GM19463 (cell line): ENCODE data around the gene KMT2E.

Experiments used
- ATAC-seq: cut with Tn5 transposase; IDR thresholded peaks from one replicate; pipeline ENCODE4 v1.9.1; 2021; ENCODE audit warnings: mild to moderate bottlenecking, moderate library complexity; ENCODE audit not compliant: unreplicated experiment

The KMT2E gene

DNA sequence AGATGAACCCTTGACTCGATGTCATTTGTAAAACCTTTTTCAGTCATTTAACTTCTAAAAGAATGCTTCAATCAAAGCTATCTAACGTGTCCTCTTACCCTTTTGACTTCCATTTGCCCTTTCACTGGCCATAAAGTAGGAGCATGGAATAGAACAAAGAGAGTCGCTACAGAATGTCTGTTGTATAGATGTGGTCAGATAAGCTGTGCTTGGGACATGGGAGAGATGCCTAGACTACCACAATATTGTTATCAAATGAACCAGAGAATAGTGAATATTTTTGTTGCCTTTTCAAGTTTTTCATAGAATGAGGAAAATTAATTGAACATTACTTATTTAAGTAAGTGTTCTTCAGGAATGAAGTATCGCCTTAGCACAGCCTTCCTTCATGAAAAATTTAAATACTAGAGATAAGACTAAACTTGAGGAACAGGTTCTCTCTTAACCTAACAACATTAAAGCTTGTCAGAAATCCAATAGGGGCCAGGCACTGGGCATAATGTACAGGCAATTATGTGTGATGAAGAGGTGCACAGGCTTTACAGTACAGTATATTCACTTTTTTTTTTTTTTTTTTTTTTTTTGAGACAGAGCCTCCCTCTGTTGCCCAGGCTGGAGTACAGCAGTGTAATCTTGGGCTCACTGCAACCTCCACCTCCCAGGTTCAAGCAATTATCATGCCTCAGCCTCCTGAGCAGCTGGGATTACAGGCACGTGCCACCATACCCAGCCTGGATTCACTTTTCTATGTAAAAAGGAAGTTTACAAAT, 7.5 kb upstream of the KMT2E start:
- ATAC-seq: no peak

DNA sequence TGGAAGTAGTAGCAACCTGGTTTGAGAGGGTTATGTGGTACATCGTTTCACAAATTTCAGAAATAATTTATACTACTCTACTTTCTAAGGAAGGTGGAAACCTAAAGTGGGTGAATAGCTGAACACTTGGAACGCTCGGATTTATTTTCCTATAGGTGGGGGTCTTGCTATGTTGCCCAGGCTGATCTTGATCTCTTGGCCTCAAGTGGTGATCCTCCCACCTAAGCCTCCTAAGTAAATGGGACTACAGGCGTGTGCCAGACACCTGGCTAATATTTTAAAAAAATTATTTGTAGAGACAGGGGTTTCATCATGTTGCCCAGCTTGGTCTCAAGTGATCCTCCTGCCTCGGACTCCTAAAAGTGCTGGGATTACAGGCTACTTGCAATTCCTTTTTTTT, 6.7 kb upstream of the KMT2E start:
- no peak for ATAC-seq

DNA sequence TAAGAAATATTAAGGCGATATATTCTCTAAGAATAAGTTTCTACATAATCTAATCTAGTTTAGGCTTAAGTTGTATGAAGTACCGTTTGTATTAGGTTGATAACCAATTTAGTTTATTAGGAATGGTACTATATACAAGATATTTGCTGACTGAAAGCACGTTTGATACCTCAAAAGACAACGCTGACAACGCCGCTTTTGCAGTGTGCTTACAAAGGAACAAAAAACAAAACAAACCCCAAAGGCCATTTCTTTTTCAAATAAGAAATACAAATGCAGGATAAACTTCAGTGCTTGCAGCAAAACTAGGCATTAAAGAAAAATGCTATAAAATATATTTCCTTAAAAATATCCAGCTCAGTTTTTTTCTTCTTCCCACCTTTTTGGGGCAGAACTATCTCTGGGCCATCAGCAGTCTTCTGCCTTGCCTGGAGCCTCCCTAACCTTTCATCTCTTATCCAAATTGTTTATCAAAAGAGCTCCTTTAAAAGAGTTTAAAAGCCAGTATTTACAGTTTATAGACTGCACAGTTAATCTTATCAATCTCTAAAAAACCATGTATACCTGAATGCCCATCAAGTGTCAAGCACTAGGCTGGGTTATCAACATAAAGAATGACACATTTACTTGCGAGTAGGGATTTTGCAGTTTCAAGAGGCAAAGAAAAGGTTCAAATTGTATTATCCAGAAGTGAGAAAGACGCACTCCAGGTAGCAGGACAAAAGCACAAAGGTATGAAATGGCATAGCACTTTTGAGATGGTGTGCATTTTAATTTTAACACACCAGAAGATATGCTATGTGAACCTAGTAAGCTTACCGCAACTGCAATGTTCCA, 4.1 kb upstream of the KMT2E start:
- ATAC-seq: no peak

DNA sequence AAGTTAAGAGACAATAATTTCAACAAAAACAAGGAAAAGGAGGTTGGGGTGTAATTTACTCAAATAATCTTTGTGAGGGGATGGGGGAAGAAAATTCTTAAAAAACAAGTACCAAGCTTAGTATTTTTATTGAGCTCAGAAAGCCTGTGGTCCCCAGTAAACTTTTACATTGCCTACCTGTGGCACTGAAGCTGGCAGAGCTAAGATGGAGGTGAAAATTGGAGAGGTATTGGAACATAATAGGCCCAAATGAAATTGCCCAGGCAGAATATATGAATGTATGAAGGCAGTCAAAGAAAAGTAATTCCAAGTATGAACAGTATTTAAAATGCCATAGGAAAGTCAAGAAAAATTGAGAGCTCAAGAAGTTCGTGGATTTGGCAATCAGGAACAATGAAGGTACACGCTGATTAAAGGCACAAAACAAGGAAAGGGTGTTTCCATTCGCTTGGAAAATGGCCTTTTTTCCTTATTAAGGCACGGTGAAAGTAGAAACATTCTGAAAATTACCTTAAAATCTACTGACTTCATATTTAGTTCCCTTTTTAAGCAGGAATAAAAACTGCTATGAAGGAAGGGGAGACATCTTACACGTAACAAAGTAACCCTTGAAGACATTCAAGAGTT, 3.4 kb upstream of the KMT2E start:
- ATAC-seq: no peak

DNA sequence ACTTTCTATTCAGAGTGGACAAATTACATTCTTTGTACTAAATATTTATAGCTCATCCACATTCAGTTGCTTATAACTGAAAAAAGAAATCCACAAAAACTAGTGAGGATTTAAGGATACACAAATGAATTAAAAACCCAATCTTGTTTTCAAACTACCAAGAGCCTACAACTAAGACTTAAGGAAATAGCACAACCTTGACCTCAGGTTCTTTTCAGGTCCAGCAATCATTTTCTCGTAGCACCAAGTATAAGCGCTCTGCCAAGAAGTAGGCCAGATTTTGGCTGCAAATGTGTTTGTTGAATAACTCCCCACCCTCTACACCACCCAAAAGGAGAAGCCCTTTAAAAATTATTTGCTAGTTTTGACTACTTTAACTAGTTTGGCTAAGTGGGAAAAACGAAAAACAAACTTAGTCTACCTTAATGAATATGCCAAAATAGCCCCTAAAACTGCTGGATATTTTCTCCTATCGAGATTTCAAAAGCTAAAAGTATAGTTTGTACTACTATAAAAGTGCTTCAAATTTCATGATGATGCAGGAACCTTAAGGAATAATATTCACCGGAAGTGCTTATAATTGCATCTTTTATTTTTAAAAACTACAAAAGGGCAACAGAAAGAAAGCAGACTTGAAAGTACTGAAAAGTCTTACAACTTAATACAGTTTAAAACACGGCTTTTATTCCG, 2.7 kb upstream of the KMT2E start:
- ATAC-seq: no peak

DNA sequence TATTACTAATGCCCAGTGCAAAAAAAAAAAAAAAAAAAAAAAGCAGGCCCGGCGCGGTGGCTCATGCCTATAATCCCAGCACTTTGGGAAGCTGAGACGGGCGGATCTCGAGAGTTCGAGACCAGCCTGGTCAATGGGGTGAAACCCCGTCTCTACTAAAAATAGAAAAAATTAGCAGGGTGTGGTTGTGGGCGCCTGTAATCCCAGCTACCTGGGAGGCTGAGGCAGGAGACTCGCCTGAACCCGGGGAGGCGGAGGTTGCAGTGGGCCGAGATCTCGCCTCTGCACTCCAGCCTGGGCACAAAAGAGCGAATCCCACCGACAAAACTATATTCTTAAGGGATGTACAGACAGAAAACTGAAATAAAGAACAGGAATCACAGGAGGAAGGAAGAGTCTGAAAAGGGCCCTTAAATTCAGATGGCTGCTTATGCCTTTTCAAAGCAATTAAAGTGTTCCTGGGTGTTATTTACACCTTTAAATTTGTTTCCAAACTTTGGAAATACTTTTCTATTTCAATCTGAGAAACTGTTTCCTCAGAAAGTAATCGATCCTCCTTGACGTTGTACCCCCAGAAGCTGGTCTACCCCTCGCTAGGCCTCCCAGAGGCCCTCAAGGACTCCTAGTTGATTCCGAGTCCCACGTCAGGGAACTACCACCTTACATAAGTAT, 2.0 kb upstream of the KMT2E start:
- no peak for ATAC-seq

DNA sequence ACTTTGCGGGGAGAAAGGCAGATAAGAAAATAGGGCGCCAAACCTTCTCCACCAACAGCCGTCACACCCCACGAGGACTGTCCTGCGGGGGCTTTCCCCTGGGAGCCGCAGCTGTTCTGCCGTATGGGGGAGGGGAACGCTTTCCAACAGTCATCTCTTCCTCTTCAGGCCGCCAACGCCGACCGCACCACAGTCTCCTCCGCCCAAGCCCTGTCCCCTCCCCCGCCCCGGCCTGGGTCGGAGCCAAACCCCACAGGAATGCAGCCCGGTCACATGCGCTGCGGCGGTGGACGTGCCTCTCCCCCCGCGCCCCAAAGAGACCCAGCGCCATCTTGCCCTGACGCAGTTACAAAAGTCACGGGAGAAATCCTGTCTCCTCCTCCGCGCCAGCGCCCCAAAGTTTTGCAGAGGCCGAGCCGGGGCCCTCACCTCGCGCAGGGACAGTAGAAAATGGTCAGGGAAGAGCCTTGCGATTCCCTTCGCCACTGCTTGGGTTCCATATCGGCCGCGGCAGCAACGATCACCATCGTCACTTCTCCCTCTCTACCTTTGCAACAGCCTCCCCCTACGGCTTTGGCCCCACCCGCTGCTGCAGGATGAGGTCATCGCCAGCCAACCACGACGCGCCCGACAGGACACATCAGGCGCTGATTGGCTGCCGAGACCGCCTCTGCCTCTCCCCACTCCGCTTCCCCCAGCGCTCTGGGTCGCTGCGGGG, 1.3 kb upstream of the KMT2E start:
- peak; percentile 66 for ATAC-seq

DNA sequence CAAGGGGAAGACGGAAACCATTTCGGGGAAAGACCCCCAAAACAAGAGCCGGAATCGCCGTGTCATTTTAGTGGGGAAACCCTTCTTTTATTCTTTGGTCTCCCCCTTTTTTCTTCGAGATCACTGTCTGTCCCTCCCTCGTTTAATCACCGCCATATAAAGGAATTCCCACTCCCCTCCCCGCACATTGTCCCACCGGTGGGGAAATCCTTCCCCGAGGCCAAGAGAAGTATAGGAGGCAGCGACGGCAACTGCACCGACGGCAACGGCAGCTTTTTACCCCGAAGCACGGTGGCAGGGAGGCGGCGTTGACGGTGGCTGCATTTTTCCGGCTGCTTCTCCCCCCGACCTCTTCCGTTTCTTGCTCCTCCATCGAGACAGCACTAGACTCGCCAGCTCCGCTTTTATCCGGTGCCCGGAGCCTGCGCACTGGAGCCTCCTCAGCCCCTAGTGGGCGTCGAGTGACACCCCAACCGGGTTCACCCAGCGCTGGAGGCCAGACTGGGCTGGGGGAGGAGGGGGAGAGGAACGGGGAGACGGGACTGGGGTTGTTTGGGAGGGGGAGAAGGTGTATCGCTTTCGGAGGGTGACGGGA, 687 bp upstream of the KMT2E start:
- peak; percentile 24 for ATAC-seq

DNA sequence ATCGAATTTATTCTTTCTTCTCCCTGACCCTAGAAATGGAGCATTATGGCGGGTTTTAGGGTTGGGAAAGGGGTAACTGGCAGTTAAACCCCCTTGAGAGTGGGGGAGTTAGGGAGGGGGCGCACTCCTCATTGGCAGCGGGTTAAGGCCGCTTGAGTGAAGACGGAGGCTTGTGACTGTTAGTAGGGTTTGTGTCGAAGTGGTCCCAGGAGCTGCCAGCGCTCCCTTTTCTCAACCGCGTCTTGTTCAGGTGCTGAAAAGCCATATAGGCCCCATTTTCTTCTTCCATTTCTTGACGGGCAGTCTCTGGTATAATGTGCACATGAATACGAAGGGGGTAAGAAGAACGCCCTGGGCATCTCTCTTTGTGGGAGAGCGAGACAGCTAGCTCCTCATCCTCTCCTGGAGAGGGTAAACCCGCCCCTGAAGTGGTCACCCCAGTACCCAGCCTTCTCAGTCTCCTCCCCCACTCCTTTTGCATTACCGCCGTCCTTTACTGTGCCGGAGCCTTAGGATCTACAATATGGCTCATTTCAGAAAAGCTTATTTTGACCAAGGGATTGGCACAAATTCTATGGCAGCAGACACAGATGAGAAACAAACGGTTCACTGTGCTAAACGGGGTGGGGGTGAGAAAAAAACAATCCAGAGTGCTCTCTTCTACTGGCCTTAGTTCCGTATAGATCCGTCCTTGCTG, 836 bp downstream of the KMT2E start:
- no peak for ATAC-seq

DNA sequence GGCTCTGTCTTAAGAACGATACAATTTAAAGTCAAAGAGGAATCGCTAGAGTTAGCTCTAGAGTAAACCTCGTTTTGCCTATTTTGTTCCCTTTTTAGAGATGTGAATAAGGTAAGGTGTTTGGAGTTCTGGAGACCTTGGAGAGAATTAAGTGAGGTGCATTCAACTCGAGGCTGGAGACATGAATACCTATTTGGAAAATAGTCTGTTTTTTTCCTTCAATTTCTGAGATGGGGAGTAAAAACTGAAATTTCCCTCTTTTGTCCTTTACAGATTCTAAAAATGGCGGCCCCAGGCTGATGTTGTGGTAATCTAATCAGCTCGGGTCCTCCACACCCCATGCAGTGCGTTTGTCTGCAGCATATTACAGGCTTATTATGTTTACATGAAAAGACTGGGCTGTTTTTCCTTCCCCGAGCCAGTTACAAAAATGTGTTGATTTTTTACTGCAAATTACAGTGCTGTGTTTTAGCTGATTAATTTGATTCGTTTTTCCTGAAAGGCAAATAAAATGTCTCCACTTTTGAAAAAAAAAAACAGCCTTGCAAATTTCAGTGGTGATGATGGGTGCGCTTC, 1.5 kb downstream of the KMT2E start:
- ATAC-seq: no peak

DNA sequence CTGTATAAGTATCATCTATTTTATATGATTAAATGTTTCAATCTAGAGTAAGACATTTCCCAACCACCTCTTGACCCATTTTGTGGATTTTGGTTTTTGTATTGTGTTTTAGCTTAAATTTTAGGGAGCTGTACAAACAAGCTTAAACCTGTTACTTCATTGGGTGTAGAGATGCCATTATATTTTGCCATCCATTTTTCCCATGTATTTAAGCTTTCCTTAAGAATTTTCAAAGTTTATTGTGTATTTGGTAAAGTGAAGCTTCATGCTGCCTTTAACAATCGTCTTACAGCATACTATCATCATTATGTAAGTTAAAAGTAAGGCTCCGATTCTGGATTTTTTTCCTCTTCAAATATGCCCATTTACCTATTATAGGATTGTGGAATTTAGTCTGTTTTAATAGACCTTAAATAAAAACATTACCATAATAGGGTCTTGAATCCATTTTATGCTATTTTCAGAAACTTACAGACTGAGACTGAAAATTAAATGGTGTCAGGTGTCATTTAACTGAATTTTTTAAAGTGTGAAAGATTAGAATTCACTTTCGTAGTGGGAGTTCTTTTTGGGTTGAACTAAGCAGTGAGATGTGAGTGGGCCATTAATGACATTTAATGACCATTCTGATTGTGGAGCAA, 2.2 kb downstream of the KMT2E start:
- ATAC-seq: no peak

DNA sequence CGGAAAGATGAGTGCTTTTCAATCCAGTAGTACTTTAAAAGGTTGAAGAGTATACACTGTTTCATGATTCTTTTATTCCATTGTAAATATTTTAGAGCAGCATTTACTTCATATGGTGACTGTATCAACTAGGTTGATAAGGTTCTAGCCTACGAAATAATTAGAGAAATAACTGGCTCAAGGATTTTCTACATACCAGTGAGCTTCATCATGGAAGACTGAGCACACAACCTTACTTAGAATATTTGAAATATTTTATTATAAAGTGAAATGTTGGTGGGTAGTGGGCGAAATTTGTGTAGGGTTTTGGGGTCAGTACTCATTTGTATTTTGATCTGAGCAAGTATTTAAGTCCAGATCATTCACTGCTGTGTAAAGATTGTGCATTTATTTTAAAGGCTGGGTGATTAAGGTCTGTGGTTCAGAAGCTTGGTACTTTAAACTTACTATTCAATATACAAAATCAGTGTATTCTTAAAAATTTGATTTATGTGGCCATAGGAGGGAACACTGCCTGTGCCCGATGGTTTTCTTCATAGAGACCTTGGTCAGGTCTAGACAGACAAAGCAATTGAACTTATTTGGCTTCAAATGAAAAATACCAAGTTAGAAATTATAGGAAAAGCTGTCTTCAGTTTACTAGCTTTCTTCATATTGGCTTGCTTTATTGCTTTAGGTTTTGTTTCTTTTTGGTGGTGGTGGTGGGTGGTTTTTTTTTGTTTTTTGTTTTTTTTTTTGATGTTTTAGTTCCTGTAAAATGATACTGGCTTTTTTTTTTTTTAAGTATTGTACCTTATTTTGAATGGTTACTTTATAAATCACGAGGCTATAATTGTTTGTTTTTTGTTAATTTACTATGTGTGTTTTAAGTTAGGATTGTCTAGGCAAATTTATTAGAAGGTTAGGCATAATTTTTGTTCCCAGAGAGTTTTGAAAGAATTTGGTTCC, 3.0 kb downstream of the KMT2E start:
- no peak for ATAC-seq

DNA sequence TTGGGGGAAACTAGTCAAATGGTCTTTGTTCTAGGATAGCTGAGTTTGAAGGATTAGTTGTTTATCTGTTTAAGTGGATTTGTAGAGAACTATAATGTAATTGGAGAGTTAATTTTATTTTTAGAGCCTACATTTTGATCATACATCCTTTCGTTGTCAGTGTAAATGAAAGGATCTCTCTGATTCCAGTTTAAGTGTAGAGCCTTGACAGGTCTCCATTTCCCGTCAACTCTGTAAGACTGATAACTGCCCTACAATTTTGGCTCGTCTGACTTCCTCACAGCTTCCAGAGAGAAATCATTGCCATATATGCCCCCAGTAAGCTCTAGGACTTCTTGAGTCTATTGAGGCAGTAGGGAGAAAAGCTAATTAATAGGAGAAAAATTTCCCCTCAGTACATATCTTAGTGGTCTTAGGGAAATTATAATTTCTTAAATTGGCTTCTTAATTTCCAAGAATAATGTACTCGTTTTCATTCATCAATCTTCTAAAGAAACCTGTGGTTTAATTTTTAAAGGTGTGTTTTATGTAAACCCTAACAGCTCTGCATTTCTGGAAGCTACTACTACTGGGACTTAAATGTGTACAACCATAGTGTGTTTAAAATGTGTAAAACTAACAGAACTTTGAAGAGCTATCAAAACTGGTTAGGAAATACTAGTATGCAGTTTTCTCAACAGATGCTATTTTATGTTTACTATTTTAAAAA, 3.8 kb downstream of the KMT2E start:
- no peak for ATAC-seq

DNA sequence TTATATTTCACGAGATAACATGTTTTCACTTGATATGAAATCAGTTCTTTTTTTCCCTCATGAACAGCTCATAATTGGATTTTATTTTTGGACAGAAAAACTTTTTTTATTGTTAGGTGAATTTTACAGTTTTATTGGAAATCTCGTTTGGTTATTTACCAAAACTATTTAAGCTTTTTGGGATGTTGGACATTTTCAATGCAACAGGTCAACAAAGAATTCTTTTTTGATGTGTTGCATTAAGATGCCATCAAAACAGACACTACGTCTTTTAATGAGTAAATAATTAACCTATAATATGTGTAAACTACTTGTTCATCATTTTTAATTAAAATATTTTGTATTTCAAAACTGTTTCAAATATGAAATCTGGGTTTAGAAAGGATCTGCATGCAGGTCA, 5.3 kb downstream of the KMT2E start:
- no peak for ATAC-seq

DNA sequence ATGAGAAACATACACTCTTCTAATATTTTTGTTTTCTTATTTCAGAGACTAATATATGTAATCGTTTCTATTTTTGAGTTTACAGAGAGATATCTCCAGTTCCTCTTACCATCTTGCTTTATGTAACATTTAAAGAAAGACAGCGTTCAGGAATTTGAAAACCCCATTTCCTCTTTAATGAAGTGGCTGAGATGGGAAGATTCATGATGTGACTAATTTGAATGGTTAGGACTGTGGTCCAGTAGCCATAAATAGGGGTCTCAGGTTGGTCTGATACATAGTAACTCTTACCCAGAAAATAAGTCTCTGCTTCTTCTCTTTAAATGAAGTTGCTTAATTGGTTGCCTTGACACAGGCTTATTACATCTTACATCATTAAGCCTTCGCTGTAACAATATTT, 6.9 kb downstream of the KMT2E start:
- no peak for ATAC-seq

DNA sequence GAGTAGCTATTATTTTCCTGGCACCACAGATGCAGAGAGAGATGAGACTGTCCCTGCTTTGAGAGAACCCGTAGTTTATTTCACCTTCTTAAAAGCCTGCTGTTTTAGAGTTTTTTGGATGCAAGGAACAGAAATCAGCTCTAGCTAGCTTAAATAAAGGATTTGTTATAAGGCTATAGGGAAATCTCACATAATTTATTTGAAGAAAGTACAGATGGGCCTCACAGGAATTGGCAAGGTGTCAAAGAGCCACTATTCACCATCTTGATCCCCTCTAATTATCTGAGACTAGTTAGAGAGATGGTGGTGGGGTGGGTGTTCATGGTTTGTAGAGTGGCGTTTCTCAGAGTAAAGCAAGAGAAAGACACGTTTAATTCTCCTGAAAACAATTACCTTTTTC, 7.3 kb downstream of the KMT2E start:
- no peak for ATAC-seq

DNA sequence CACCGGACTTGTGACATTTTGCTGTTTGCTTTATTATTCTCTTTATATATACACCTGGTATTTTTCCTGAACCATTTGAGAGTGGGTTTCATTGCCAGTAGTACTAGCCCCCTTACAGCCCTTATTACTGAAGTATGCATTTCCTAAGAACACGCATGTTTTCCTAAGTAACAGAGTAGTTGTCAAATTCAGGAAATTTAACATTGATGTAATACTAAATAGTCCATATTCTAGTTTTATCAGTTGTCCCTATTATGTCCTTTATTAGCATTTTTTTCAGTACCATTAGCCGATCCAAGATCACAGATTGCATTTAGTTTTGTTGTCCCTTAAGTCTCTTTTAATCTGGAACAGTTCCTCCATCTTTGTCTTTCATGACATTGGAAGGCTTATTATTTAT, 8.0 kb downstream of the KMT2E start:
- no peak for ATAC-seq
